ENCODE measurements around the gene TNNC2. TPM values are rescaled to one million over a fixed set of nuclear protein-coding genes. Genes with fewer than 3 reads are reported as not detected.

The TNNC2 gene
- total and polyA plus RNA-seq, 3 experiments from 2014 or later, result 0.36 TPM; not detected in 2

Other genes with a start within 250 kb of the TNNC2 start
- not detected for gene WFDC8, start 248.0 kb downstream of the TNNC2 start, total RNA-seq
- gene WFDC8, start 248.0 kb downstream of the TNNC2 start, polyA plus RNA-seq, result not detected
- not detected for gene WFDC10A, start 197.6 kb downstream of the TNNC2 start, total RNA-seq
- gene WFDC10A, start 197.6 kb downstream of the TNNC2 start, polyA plus RNA-seq, result not detected
- gene WFDC9, start 196.0 kb downstream of the TNNC2 start, total RNA-seq, result not detected
- gene WFDC9, start 196.0 kb downstream of the TNNC2 start, polyA plus RNA-seq, result not detected
- gene WFDC11, start 157.1 kb downstream of the TNNC2 start, total RNA-seq, result not detected
- not detected for gene WFDC11, start 157.1 kb downstream of the TNNC2 start, polyA plus RNA-seq
- not detected for gene WFDC13, start 125.3 kb downstream of the TNNC2 start, total RNA-seq
- gene WFDC13, start 125.3 kb downstream of the TNNC2 start, polyA plus RNA-seq, result not detected
- not detected for gene WFDC10B, start 122.3 kb downstream of the TNNC2 start, total RNA-seq
- gene WFDC10B, start 122.3 kb downstream of the TNNC2 start, polyA plus RNA-seq, result not detected
- not detected for gene SPINT4, start 105.0 kb downstream of the TNNC2 start, total RNA-seq
- not detected for gene SPINT4, start 105.0 kb downstream of the TNNC2 start, polyA plus RNA-seq
- not detected for gene WFDC3, start 35.4 kb downstream of the TNNC2 start, total RNA-seq
- gene WFDC3, start 35.4 kb downstream of the TNNC2 start, polyA plus RNA-seq, result not detected
- 10 to 100 TPM; 33.4 to 37.1 TPM for gene DNTTIP1, start 35.4 kb downstream of the TNNC2 start, total RNA-seq
- gene DNTTIP1, start 35.4 kb downstream of the TNNC2 start, polyA plus RNA-seq, result 26.8 TPM
- 100 to 1,000 TPM; 124 to 130 TPM for gene UBE2C, start 14.7 kb downstream of the TNNC2 start, total RNA-seq
- gene UBE2C, start 14.7 kb downstream of the TNNC2 start, polyA plus RNA-seq, result not detected
- 1 to 10 TPM; 1.2 to 1.3 TPM for gene SNX21, start 6.5 kb upstream of the TNNC2 start, total RNA-seq
- 3.4 TPM for gene SNX21, start 6.5 kb upstream of the TNNC2 start, polyA plus RNA-seq
- 10 to 100 TPM; 27.1 to 27.3 TPM for gene ACOT8, start 30.1 kb upstream of the TNNC2 start, total RNA-seq
- gene ACOT8, start 30.1 kb upstream of the TNNC2 start, polyA plus RNA-seq, result 41.0 TPM
- gene ZSWIM3, start 30.3 kb upstream of the TNNC2 start, total RNA-seq, result 1 to 10 TPM; 5.9 to 6.5 TPM
- 2.0 TPM for gene ZSWIM3, start 30.3 kb upstream of the TNNC2 start, polyA plus RNA-seq
- gene ZSWIM1, start 53.9 kb upstream of the TNNC2 start, total RNA-seq, result 10 to 100 TPM; 12.3 TPM
- gene ZSWIM1, start 53.9 kb upstream of the TNNC2 start, polyA plus RNA-seq, result 2.1 TPM
- gene SPATA25, start 60.3 kb upstream of the TNNC2 start, total RNA-seq, result 1 to 10 TPM in 1 of 2 experiments, under 1 TPM in 1; 0.98 to 1.9 TPM
- not detected for gene SPATA25, start 60.3 kb upstream of the TNNC2 start, polyA plus RNA-seq
- 1 to 10 TPM; 2.7 to 2.8 TPM for gene NEURL2, start 63.9 kb upstream of the TNNC2 start, total RNA-seq
- 0.94 TPM for gene NEURL2, start 63.9 kb upstream of the TNNC2 start, polyA plus RNA-seq
- 10 to 100 TPM; 81.1 to 82.1 TPM for gene CTSA, start 64.0 kb upstream of the TNNC2 start, total RNA-seq
- gene CTSA, start 64.0 kb upstream of the TNNC2 start, polyA plus RNA-seq, result 219 TPM
- 1 to 10 TPM; 2.5 to 3.2 TPM for gene PLTP, start 84.8 kb upstream of the TNNC2 start, total RNA-seq
- 0.45 TPM for gene PLTP, start 84.8 kb upstream of the TNNC2 start, polyA plus RNA-seq
- 10 to 100 TPM; 33.6 to 34.1 TPM for gene PCIF1, start 107.4 kb upstream of the TNNC2 start, total RNA-seq
- 88.0 TPM for gene PCIF1, start 107.4 kb upstream of the TNNC2 start, polyA plus RNA-seq
- gene ZNF335, start 144.9 kb upstream of the TNNC2 start, total RNA-seq, result 10 to 100 TPM; 37.5 to 38.3 TPM
- gene ZNF335, start 144.9 kb upstream of the TNNC2 start, polyA plus RNA-seq, result 14.6 TPM
- gene MMP9, start 181.6 kb upstream of the TNNC2 start, total RNA-seq, result 1 to 10 TPM; 3.9 to 5.0 TPM
- gene MMP9, start 181.6 kb upstream of the TNNC2 start, polyA plus RNA-seq, result not detected
- gene SLC12A5, start 201.9 kb upstream of the TNNC2 start, total RNA-seq, result not detected
- gene SLC12A5, start 201.9 kb upstream of the TNNC2 start, polyA plus RNA-seq, result not detected